ENCODE data around the gene ALG11.

The ALG11 gene

GRCh38 chr13:51997641-51998330, 14.4 kb upstream of the ALG11 start:
- no peak for DNase-seq

- DNase-seq, result no peak
These were observed 13.3 kb upstream of the ALG11 start for GRCh38 chr13:51998723-51999509.

GRCh38 chr13:51999510-51999911, 12.7 kb upstream of the ALG11 start:
- peak; percentile 44 for DNase-seq

- DNase-seq, result no peak
These were observed 12.3 kb upstream of the ALG11 start for GRCh38 chr13:51999921-52000320.

- DNase-seq, result no peak
These were observed 11.0 kb upstream of the ALG11 start for GRCh38 chr13:52001120-52001731.

- DNase-seq, result no peak
These were observed 9.8 kb upstream of the ALG11 start for GRCh38 chr13:52002361-52002760.

- no peak for DNase-seq
These were observed 8.7 kb upstream of the ALG11 start for GRCh38 chr13:52003541-52003940.

GRCh38 chr13:52004511-52005170, 7.6 kb upstream of the ALG11 start:
- DNase-seq, result no peak

DNA sequence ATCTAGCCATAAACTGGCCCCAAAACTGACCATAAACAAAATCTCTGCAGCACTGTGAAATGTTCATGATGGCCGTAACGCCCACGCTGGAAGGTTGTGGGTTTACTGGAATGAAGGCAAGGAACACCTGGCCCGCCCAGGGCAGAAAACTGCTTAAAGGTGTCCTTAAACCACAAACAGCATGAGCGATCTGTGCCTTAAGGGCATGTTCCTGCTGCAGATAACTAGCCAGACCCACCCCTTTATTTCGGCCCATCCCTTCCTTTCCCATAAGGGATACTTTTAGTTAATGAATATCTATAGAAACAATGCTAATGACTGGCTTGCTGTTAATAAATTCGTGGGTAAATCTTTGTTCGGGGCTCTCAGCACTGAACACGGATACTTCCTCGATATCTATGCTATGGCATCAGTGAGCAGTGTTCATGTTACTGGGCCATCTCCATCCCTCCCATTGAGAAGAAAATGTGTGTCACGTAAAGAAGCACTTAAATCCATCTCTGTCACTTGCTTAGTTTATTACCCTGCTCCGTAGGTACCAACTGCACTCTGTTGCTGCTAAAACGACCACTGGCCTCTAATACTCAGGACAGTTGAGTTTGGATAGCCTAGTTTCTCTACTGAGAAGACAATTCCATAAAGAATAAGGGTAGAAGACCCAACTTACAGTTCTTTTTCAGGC, 6.2 kb upstream of the ALG11 start:
- no peak for DNase-seq

GRCh38 chr13:52006523-52007245, 5.5 kb upstream of the ALG11 start:
- DNase-seq, result no peak

DNA sequence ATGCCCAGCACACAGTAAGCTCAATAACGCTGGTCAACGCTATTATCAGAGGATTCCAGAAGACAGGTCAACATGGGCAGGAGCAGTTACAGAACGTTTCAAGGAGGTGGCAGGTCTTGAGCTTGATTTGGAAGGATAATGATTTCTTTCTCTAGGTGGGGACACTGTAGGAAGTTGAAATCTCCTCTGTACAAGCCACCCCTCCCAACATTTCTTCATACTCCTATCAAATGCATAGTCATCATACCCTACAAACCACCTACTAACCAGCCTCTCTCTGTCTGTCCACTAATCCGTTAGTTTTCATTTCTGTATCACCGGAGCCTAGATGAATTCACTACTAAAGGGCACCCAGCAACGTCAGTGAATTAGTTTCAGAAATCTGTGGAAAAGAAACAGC, 2.3 kb upstream of the ALG11 start:
- no peak for DNase-seq

GRCh38 chr13:52010890-52011631, 1.1 kb upstream of the ALG11 start, which contains the start of gene ATP7B:
Gene ATP7B, minus strand, starts transcription at chr13:52011450. Its CDS starts 113 bp downstream, at chr13:52011337.
- DNase-seq, result peak; percentile 58

DNA sequence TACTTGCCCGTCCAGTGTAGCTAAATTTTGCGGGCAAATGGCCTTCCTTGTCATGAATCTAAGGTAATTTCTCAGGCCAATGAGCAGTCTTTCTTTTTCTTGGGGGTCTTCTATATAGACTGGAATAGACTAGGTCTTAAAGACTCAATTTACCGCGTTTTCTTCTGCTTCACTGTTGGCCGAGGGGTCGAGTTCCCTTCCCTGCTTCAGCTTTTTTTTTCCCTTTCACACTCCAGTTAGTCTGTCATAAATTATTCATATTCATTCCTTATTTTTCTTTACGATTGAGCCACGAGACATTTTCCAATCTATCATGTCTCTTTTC, 276 bp downstream of the ALG11 start:
- DNase-seq, result no peak

DNA sequence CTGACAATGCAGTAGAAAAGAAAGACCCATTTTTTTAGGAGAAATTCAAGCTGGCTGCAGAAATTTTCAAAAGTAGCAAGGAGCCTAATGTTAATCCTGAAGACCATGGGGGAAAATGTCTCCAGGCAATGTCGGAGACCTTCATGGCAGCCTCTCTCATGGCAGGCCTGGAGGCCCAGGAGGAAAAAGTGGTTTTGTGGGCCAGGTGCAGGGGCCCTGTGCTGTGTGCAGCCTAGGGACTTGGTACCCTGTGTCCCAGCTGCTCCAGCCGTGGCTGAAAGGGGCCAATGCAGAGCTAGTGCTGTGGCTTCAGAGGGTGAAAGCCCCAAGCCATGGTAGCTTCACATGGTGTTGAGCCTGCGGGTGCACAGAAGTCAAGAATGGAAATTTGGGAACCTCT, 4.1 kb downstream of the ALG11 start:
- DNase-seq, result no peak

GRCh38 chr13:52020191-52020590, 8.0 kb downstream of the ALG11 start:
- no peak for DNase-seq

DNA sequence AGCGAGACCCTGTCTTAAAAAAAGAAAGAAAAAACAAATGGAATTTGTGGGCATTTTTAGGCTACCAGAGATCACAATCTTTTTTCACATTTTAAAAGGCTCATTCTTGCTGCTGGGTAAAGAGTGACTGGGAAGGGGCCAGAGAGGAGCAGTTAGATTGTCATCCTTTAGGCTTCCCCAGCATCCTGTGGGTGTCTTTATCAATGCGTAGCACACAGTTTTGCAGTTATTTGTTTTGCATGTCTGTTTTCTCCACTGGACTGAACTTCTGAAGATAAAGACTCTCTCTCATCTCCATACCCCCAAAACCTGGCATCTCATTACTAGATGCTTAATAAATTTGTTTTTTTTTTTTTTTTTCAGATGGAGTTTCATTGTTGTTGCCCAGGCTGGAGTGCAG, 10.2 kb downstream of the ALG11 start:
- no peak for DNase-seq

DNA sequence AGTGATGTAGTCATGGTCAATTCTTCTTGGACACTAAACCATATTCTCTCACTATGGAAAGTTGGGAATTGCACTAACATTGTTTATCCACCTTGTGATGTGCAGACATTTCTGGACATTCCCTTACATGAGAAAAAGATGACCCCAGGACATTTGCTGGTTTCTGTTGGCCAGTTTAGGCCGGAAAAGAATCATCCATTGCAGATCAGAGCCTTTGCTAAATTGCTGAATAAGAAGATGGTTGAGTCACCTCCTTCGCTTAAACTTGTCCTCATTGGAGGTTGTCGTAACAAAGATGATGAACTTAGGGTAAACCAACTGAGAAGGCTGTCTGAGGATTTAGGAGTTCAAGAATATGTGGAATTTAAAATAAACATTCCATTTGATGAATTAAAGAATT, 12.3 kb downstream of the ALG11 start, which contains the start of gene UTP14C:
UTP14C (plus strand) TSS at position 211 of the 400 bp plus-strand sequence. CDS start 4,114 bp downstream, outside the sequence.
- no peak for DNase-seq

DNA sequence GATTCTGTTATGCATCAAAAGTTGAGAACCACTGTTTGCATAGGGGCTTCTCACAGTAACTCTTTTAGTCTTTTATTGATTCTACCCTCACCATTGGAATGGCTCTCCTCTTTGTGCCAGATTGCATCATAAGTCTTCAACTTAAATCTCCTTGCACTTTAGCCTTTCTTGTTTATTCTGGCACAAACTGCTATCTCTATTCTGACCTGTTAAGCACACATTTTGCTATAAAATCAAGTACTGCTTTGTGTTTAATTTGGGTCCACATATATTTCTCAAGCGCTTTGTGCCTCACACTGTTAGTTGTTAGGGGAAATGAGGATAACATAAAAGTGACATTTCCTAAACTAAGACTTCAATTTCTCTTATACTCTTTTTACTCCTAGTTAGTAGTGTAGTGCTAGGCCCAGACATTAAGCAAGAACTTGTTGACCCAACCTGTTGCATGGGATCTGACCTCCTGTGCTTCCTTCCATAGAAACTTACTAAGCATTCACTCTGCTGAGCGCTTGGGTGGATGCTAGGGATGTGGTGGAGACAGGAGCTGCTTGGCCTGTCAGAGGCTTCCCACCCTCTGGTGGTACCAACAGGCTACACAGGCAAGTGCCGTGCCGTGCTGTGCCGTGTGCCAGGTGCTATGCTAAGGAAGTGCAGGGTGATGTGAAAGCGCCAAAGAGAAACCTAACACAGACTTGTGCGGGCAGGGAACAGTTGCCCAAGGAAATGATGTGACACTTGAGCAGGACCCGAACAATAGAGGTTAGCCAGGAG, 13.5 kb downstream of the ALG11 start:
- DNase-seq, result no peak

GRCh38 chr13:52026246-52026626, 14.0 kb downstream of the ALG11 start:
- DNase-seq, result no peak

GRCh38 chr13:52027832-52028231, 15.6 kb downstream of the ALG11 start:
- DNase-seq, result no peak

- DNase-seq, result no peak
These were observed 17.4 kb downstream of the ALG11 start for GRCh38 chr13:52029569-52029968.

Measured in right hindlimb (tissue), 1 donor.